Astrocyte of the cerebellum (primary cell): Measurements from ENCODE around the gene SLC44A4.

ENCODE experiments used
- DNase-seq: peaks from one replicate; pipeline ENCODE4 v3.0.0-alpha.2; 2011; ENCODE audit warnings: low read depth
- H3K4me3 ChIP-seq: 2 replicates; pipeline ENCODE4 v1.5.1; 2011; ENCODE audit warnings: mild to moderate bottlenecking, low read depth, low read length, moderate library complexity
- in situ Hi-C: cut with HindIII; loops from 2 replicates; pipeline ENCODE4 v1.10.0; 2017; ENCODE audit warnings: low sequenced_read_pairs
- TF ChIP-seq, protein P1 (sequence below): IDR thresholded peaks from 2 replicates; pipeline ENCODE4 v1.5.1; 2012; ENCODE audit warnings: low read length, low read depth, moderate library complexity, mild to moderate bottlenecking; ENCODE audit errors: missing control alignments

SLC44A4 gene

DNA sequence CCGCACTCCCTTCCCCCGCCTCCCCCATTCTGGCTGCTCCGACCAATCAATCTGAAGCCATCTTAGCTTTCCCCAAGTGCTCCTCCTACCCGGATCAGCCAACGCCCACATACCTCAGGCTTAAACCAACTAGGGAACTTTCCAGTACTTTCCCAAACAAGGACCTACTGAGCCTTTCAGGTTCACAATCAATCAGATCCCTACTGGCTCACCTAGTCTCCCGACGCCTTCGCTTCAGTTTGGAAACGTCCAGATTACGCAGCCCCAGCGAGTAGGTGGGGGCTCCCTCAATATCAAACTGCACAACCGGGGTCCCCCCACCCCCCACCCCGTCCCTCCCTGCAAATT, 64.1 kb downstream of the SLC44A4 start:
- in situ Hi-C loops = no loop called here
- H3K4me3 ChIP-seq = peak overlapping the region; percentile 59
- TF ChIP-seq, protein P1, sequence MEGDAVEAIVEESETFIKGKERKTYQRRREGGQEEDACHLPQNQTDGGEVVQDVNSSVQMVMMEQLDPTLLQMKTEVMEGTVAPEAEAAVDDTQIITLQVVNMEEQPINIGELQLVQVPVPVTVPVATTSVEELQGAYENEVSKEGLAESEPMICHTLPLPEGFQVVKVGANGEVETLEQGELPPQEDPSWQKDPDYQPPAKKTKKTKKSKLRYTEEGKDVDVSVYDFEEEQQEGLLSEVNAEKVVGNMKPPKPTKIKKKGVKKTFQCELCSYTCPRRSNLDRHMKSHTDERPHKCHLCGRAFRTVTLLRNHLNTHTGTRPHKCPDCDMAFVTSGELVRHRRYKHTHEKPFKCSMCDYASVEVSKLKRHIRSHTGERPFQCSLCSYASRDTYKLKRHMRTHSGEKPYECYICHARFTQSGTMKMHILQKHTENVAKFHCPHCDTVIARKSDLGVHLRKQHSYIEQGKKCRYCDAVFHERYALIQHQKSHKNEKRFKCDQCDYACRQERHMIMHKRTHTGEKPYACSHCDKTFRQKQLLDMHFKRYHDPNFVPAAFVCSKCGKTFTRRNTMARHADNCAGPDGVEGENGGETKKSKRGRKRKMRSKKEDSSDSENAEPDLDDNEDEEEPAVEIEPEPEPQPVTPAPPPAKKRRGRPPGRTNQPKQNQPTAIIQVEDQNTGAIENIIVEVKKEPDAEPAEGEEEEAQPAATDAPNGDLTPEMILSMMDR = no peak
- DNase-seq = peak; percentile 96

DNA sequence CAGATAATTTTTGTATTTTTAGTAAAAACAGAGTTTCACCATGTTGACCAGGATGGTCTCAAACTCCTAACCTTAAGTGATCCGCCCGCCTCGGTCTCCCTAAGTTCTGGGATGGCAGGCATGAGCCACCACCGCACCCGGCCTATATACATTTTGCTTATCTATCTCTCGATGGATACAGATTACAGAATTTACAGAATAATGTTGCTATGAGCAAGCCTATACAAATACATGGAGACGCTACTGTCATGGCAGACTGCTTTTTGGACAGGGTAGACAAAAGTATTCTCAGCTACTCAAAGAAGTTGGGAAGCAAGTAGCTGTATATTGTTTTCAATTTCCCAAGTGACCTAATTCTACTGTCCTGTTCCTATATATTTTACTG, 65.3 kb downstream of the SLC44A4 start:
- in situ Hi-C loops = no loop called here
- no peak overlapping the region for H3K4me3 ChIP-seq
- no peak for DNase-seq
- TF ChIP-seq, protein P1 = no peak
